HepG2 (cell line): ENCODE results near the gene KANK4. TPM values are rescaled to one million over a fixed set of nuclear protein-coding genes. Genes with fewer than 3 reads are reported as not detected.

Source experiments
- CBX1 ChIP-seq: IDR thresholded peaks from one replicate; pipeline ENCODE4 v1.6.1; 2016; ENCODE audit warnings: antibody characterized with exemption, low read depth
- CREM ChIP-seq, 2 experiments: sonication (generic) in 1 of 2; formaldehyde crosslinking in 1 of 2; IDR thresholded peaks; 2 replicates each; pipeline versions ENCODE4 v1.4.0 to v1.6.1; 2016 to 2020; ENCODE audit warnings: antibody characterized with exemption in 1 of 2, mild to moderate bottlenecking in 1 of 2, missing genetic modification reagents in 1 of 2
- JUN ChIP-seq: sonication (generic); formaldehyde crosslinking; IDR thresholded peaks from 2 replicates; pipeline ENCODE4 v1.4.0; 2020; ENCODE audit warnings: mild to moderate bottlenecking, missing genetic modification reagents
- KLF9 ChIP-seq: IDR thresholded peaks from 2 replicates; pipeline ENCODE4 v1.6.1; 2016; ENCODE audit warnings: low read depth
- MXD4 ChIP-seq: IDR thresholded peaks from 2 replicates; pipeline ENCODE4 v1.6.1; 2016; ENCODE audit warnings: mild to moderate bottlenecking, missing biosample characterization, missing genetic modification reagents
- PBX3 ChIP-seq: sonication (generic); formaldehyde crosslinking; IDR thresholded peaks from 2 replicates; pipeline ENCODE4 v1.8.1; 2023; ENCODE audit warnings: missing genetic modification reagents, inconsistent platforms, borderline replicate concordance
- PCBP2 ChIP-seq: fragments of 200-400 bp; formaldehyde crosslinking; optimal IDR thresholded peaks from 2 replicates; pipeline ENCODE3; 2018; ENCODE audit warnings: low read length, low read depth; ENCODE audit not compliant: poor library complexity, severe bottlenecking
- POLR2AphosphoS2 ChIP-seq: IDR thresholded peaks from 2 replicates; pipeline ENCODE4 v1.6.1; 2011; ENCODE audit warnings: low read depth, low read length, improper control_type of control experiment
- SNRNP70 ChIP-seq: fragments of 200-400 bp; formaldehyde crosslinking; IDR thresholded peaks from 2 replicates; pipeline ENCODE4 v1.6.1; 2017; ENCODE audit warnings: mild to moderate bottlenecking, low read depth, low read length, moderate library complexity
- SOX6 ChIP-seq, 2 experiments: fragments of 450-650 bp in 1 of 2; sonication (generic) in 1 of 2; formaldehyde crosslinking in 1 of 2; IDR thresholded peaks; 2 replicates each; pipeline versions ENCODE4 v1.4.0 to v1.6.1; 2017 to 2020; ENCODE audit warnings: antibody characterized with exemption in 1 of 2, mild to moderate bottlenecking in 1 of 2, missing genetic modification reagents in 1 of 2
- SUZ12 ChIP-seq: fragments of 150-350 bp; IDR thresholded peaks from 2 replicates; pipeline ENCODE4 v1.6.1; 2014; ENCODE audit warnings: low read depth, low read length
- TAF1 ChIP-seq: sonication (generic); formaldehyde crosslinking; IDR thresholded peaks from 2 replicates; pipeline ENCODE4 v1.4.0; 2020; ENCODE audit warnings: missing genetic modification reagents
- TAF15 ChIP-seq: fragments of 200-400 bp; formaldehyde crosslinking; IDR thresholded peaks from one replicate; pipeline ENCODE4 v1.6.1; 2018; ENCODE audit warnings: mild to moderate bottlenecking, low read depth, low read length; ENCODE audit not compliant: poor library complexity, severe bottlenecking
- YEATS4 ChIP-seq: sonication (generic); formaldehyde crosslinking; IDR thresholded peaks from 2 replicates; pipeline ENCODE4 v1.4.0; 2020; ENCODE audit warnings: missing genetic modification reagents, borderline replicate concordance
- ZNF263 ChIP-seq: sonication (generic); formaldehyde crosslinking; IDR thresholded peaks from 2 replicates; pipeline ENCODE4 v1.4.0; 2020; ENCODE audit warnings: missing genetic modification reagents
- ZNF446 ChIP-seq: sonication (generic); formaldehyde crosslinking; IDR thresholded peaks from 2 replicates; pipeline ENCODE4 v1.5.0; 2020; ENCODE audit warnings: mild to moderate bottlenecking, missing genetic modification reagents
- ZNF576 ChIP-seq: sonication (generic); formaldehyde crosslinking; IDR thresholded peaks from 2 replicates; pipeline ENCODE4 v1.4.0; 2020; ENCODE audit warnings: mild to moderate bottlenecking, missing genetic modification reagents
- ZNF609 ChIP-seq: sonication (generic); formaldehyde crosslinking; IDR thresholded peaks from 2 replicates; pipeline ENCODE4 v1.4.0; 2020; ENCODE audit warnings: mild to moderate bottlenecking, missing genetic modification reagents, borderline replicate concordance
- ZNF687 ChIP-seq: sonication (generic); formaldehyde crosslinking; IDR thresholded peaks from 2 replicates; pipeline ENCODE4 v1.5.1; 2020; ENCODE audit warnings: mild to moderate bottlenecking, missing genetic modification reagents, moderate library complexity
- ZNF746 ChIP-seq: sonication (generic); formaldehyde crosslinking; IDR thresholded peaks from 2 replicates; pipeline ENCODE4 v1.8.0; 2022; ENCODE audit warnings: mild to moderate bottlenecking, missing genetic modification reagents
- ZSCAN12 ChIP-seq: sonication (generic); formaldehyde crosslinking; IDR thresholded peaks from 2 replicates; pipeline ENCODE4 v1.9.0; 2021; ENCODE audit warnings: mild to moderate bottlenecking, missing genetic modification reagents
- polyA plus RNA-seq, 8 experiments: library from polyadenylated mRNA; depleted of rRNA in 3 of 8; stranded (reverse) in 7 of 8; unstranded in 1 of 8; fragments of >200 nt; fragmentation: Illumina TruSeq in 4 of 8; extraction: Trizol in 4 of 8; gene quantifications; 2 replicates each; pipeline versions ENCODE4 v1.2.1 to v1.2.3, GENCODE V29; 2011 to 2016; ENCODE audit warnings: low read depth in 4 of 8, missing spikeins in 1 of 8, mixed read lengths in 1 of 8; ENCODE audit not compliant: insufficient read depth in 1 of 8
- total RNA-seq, 5 experiments: library from RNA; depleted of rRNA; stranded (reverse); fragments of >200 nt; fragmentation: Illumina TruSeq; extraction: Trizol; gene quantifications; 2 replicates each; pipeline ENCODE4 v1.2.3, GENCODE V29; 2016; ENCODE audit warnings: low read depth in 1 of 5

Gene KANK4
- total and polyA plus RNA-seq, 2 of the 13 experiments (the other 11 are each of a cell fraction or from before 2014, with no cell fraction given): 16.1 to 25.7 TPM

GRCh38 chr1:62237950-62238374 lies 81.3 kb downstream of the KANK4 start (continued):
- TF ChIP-seq ZNF576 (CRISPR knock-in tag) (no peak), ZNF263 (peak; percentile 63; the same call in 1 of the 2 replicates), ZNF609 (CRISPR knock-in tag) (peak; percentile 77; the same call in 1 of the 2 replicates), SOX6 (IDR thresholded peaks at IDR 0.05) (no peak), SOX6 (CRISPR knock-in tag; IDR thresholded peaks at IDR 0.05) (peak; percentile 94), ZNF687 (CRISPR knock-in tag) (peak; percentile 82), JUN (CRISPR knock-in tag) (peak; percentile 81), PBX3 (CRISPR knock-in tag) (no peak), CBX1 (peak; percentile 63), ZSCAN12 (no peak), KLF9 (CRISPR knock-in tag) (no peak), TAF15 (no peak), MXD4 (CRISPR knock-in tag) (peak; percentile 58), PCBP2 (no peak), YEATS4 (peak; percentile 57; the same call in 1 of the 2 replicates), CREM (IDR thresholded peaks at IDR 0.05) (peak; percentile 81), CREM (CRISPR knock-in tag; IDR thresholded peaks at IDR 0.05) (no peak), POLR2AphosphoS2 (no peak), SUZ12 (no peak), ZNF446 (CRISPR knock-in tag) (no peak), ZNF746 (CRISPR knock-in tag) (no peak), TAF1 (CRISPR knock-in tag) (no peak), SNRNP70 (no peak)
